ENCODE results near the gene CCNC. TPM values are rescaled to one million over a fixed set of nuclear protein-coding genes. Genes with fewer than 3 reads are reported as not detected.

CCNC gene
- total and polyA plus RNA-seq, 2 of the 13 experiments (the other 11 are each of a cell fraction or from before 2014, with no cell fraction given) = 69.6 to 141 TPM

GRCh38 chr6:99520855-99521632, 47.4 kb downstream of the CCNC start (continued):
- TF ChIP-seq, protein P1, sequence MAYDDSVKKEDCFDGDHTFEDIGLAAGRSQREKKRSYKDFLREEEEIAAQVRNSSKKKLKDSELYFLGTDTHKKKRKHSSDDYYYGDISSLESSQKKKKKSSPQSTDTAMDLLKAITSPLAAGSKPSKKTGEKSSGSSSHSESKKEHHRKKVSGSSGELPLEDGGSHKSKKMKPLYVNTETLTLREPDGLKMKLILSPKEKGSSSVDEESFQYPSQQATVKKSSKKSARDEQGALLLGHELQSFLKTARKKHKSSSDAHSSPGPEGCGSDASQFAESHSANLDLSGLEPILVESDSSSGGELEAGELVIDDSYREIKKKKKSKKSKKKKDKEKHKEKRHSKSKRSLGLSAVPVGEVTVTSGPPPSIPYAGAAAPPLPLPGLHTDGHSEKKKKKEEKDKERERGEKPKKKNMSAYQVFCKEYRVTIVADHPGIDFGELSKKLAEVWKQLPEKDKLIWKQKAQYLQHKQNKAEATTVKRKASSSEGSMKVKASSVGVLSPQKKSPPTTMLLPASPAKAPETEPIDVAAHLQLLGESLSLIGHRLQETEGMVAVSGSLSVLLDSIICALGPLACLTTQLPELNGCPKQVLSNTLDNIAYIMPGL (CRISPR knock-in tag; IDR thresholded peaks at IDR 0.05; ENCODE audit: borderline replicate concordance in 1 of 2, low read depth in 1 of 2) = peak; percentile 95 to 96
- TF ChIP-seq ZNF784 (CRISPR knock-in tag; IDR thresholded peaks at IDR 0.05; ENCODE audit: borderline replicate concordance) (no peak), ZNF883 (CRISPR knock-in tag; IDR thresholded peaks at IDR 0.05; ENCODE audit: not compliant biosample characterization) (peak; percentile 56), ZNF768 (CRISPR knock-in tag; IDR thresholded peaks at IDR 0.05) (peak; percentile 57; the same call in 1 of the 2 replicates), THAP11 (CRISPR knock-in tag; IDR thresholded peaks at IDR 0.05) (0 out of 2 replicates have a peak, but pooled peaks have one; percentile 27), STAG1 (CRISPR knock-in tag; IDR thresholded peaks at IDR 0.05) (peak; percentile 37; the same call in 1 of the 2 replicates), KDM2A (CRISPR knock-in tag; IDR thresholded peaks at IDR 0.05; ENCODE audit: borderline replicate concordance, low read depth) (peak; percentile 87), BRCA1 (CRISPR knock-in tag; IDR thresholded peaks at IDR 0.05) (peak; percentile 10; the same call in 1 of the 2 replicates), ZNF33B (CRISPR knock-in tag; IDR thresholded peaks at IDR 0.05) (0 out of 2 replicates have a peak, but pooled peaks have one; percentile 47), PHF21A (CRISPR knock-in tag; IDR thresholded peaks at IDR 0.05) (no peak; the same call in 1 of the 2 replicates), ARNT2 (CRISPR knock-in tag; IDR thresholded peaks at IDR 0.05; ENCODE audit: low read depth) (peak; percentile 52; the same call in 1 of the 2 replicates), ZNF687 (CRISPR knock-in tag; IDR thresholded peaks at IDR 0.05) (peak; percentile 88), MXD4 (CRISPR knock-in tag; IDR thresholded peaks at IDR 0.05) (peak; percentile 50; the same call in 1 of the 2 replicates), TCF7L2 (IDR thresholded peaks at IDR 0.05; ENCODE audit: low read depth, low read length) (no peak), BCL6 (CRISPR knock-in tag; IDR thresholded peaks at IDR 0.05) (0 out of 2 replicates have a peak, but pooled peaks have one; percentile 19), RELA (CRISPR knock-in tag; IDR thresholded peaks at IDR 0.05) (0 out of 2 replicates have a peak, but pooled peaks have one; percentile 55), TAF1 (CRISPR knock-in tag; IDR thresholded peaks at IDR 0.05) (peak; percentile 85), RCOR2 (CRISPR knock-in tag; IDR thresholded peaks at IDR 0.05) (no peak), ZNF740 (CRISPR knock-in tag; IDR thresholded peaks at IDR 0.05) (peak; percentile 89), SATB2 (CRISPR knock-in tag; IDR thresholded peaks at IDR 0.05) (0 out of 2 replicates have a peak, but pooled peaks have one; percentile 31), ZSCAN20 (CRISPR knock-in tag; IDR thresholded peaks at IDR 0.05; ENCODE audit: borderline replicate concordance) (no peak), IKZF4 (CRISPR knock-in tag; IDR thresholded peaks at IDR 0.05; ENCODE audit: borderline replicate concordance, low read depth, not compliant biosample characterization) (peak; percentile 77)
